PC-3 (cell line): Measurements from ENCODE around the gene ADAD2.

Source experiments
- CTCF ChIP-seq: fragments of 300-600 bp; sonication (generic); conservative IDR thresholded peaks from 2 replicates; pipeline ENCODE4 v1.5.1; 2017; ENCODE audit warnings: antibody characterized with exemption, low read depth, mild to moderate bottlenecking, low read length
- EZH2 ChIP-seq: fragments of 300-600 bp; sonication (generic); IDR thresholded peaks from one replicate; pipeline ENCODE4 v1.6.1; 2017; ENCODE audit warnings: antibody characterized with exemption, mild to moderate bottlenecking, low read length; ENCODE audit not compliant: unreplicated experiment
- EZH2phosphoT487 ChIP-seq: fragments of 300-600 bp; sonication (generic); IDR thresholded peaks from 2 replicates; pipeline ENCODE4 v1.6.1; 2018; ENCODE audit warnings: mild to moderate bottlenecking, antibody characterized with exemption, low read length, borderline replicate concordance

GRCh38 chr16:84198401-84198800, 7.4 kb downstream of the ADAD2 start:
- TF ChIP-seq CTCF (no peak), EZH2 (no peak), EZH2phosphoT487 (no peak)
